Spleen (tissue), 11 donors: ENCODE data around the gene AASDH. TPM values are rescaled to one million over a fixed set of nuclear protein-coding genes. Genes with fewer than 3 reads are reported as not detected.

Source experiments
- DNase-seq: peaks from one replicate; pipeline ENCODE4 v3.0.0-alpha.2; 2020
- H3K27ac ChIP-seq, 8 donors: fragments of 200-600 bp; sonication (generic) in 7 of 8; 1 replicate in 4 of 8; 2 replicates in 4 of 8; pipeline versions ENCODE4 v1.5.0 to v1.8.0; 2016 to 2021; ENCODE audit warnings: inconsistent platforms in 4 of 8, mild to moderate bottlenecking in 4 of 8, moderate library complexity in 1 of 8
- H3K27me3 ChIP-seq, 7 donors: fragments of 200-600 bp; sonication (generic) in 6 of 7; replicated peaks in 1 of 7; 1 replicate in 4 of 7; 2 replicates in 3 of 7; pipeline versions ENCODE4 v1.5.0 to v1.8.0; 2016 to 2021; ENCODE audit warnings: inconsistent platforms in 3 of 7, mild to moderate bottlenecking in 1 of 7
- H3K36me3 ChIP-seq, 6 donors: fragments of 200-600 bp; sonication (generic) in 5 of 6; 1 replicate in 4 of 6; 2 replicates in 2 of 6; pipeline versions ENCODE4 v1.5.0 to v1.8.0; 2016 to 2021; ENCODE audit warnings: inconsistent platforms in 2 of 6
- H3K4me1 ChIP-seq, 6 donors: fragments of 200-600 bp; sonication (generic) in 5 of 6; 1 replicate in 3 of 6; 2 replicates in 3 of 6; pipeline versions ENCODE4 v1.5.0 to v1.8.0; 2016 to 2021; ENCODE audit warnings: inconsistent platforms in 3 of 6
- H3K4me3 ChIP-seq, 8 donors: fragments of 200-600 bp; sonication (generic) in 7 of 8; 1 replicate in 4 of 8; 2 replicates in 4 of 8; pipeline versions ENCODE4 v1.5.0 to v1.8.0; 2016 to 2021; ENCODE audit warnings: inconsistent platforms in 4 of 8, mild to moderate bottlenecking in 4 of 8, moderate library complexity in 2 of 8
- H3K9me3 ChIP-seq, 8 donors: fragments of 200-600 bp; sonication (generic) in 7 of 8; 1 replicate in 4 of 8; 2 replicates in 4 of 8; pipeline versions ENCODE4 v1.5.0 to v1.8.0; 2016 to 2021; ENCODE audit warnings: inconsistent platforms in 4 of 8
- POLR2A ChIP-seq, 3 donors: fragments of 450-650 bp; IDR thresholded peaks; one replicate each; pipeline ENCODE4 v1.5.1; 2017; ENCODE audit warnings: antibody characterized with exemption in 3 of 3, mild to moderate bottlenecking in 1 of 3
- POLR2AphosphoS5 ChIP-seq, 3 donors: sonication (generic); formaldehyde crosslinking; IDR thresholded peaks; one replicate each; pipeline ENCODE4 v1.5.1; 2017; ENCODE audit warnings: antibody characterized with exemption in 3 of 3
- WGBS, 5 donors: extraction: QIAGEN DNeasy Blood & Tissue Kit in 3 of 5; methylation state at CpG; one replicate each; pipeline versions ENCODE4 v1.1.5 to v1.1.7; 2013 to 2018; 5-methylcytosine and 5-hydroxymethylcytosine counted together
- intact Hi-C: fragments of 100-400 bp; cut with DNase I; formaldehyde crosslinking; loops from one replicate; pipeline ENCODE4 v1.15.0; 2023; ENCODE audit warnings: low total_unique reads
- polyA plus RNA-seq, 3 donors: library from polyadenylated mRNA; stranded (reverse); fragments of 200-250 nt; gene quantifications; one replicate each; pipeline ENCODE4 v1.2.1, GENCODE V29; 2013
- total RNA-seq, 7 donors: library from RNA; depleted of rRNA in 3 of 7; stranded (reverse); fragments of >200 nt in 3 of 7; fragmentation: NEBNext Ultra II Directional in 4 of 7; extraction: Animal tissue kit (Norgen Biotek cat#: 25700) in 4 of 7; gene quantifications; one replicate each; pipeline versions ENCODE4 v1.1.0 to v1.2.1, GENCODE V29; 2016 to 2021
- TF ChIP-seq, protein P1 (sequence below), 11 experiments: fragments of 200-600 bp in 7 of 11; fragments of 450-650 bp in 4 of 11; sonication (generic) in 4 of 11; IDR thresholded peaks in 8 of 11; conservative IDR thresholded peaks in 3 of 11; 1 replicate in 7 of 11; 2 replicates in 4 of 11; pipeline versions ENCODE4 v1.4.0 to v1.8.0; 2016 to 2021; ENCODE audit warnings: antibody characterized with exemption in 11 of 11, inconsistent platforms in 4 of 11, mild to moderate bottlenecking in 1 of 11
- donor health status: healthy with polysubstance abuse.
- donor health status: DM: no; HTN: no; CAD: no; lungs with moderate emphysema.
- donor health status: DM: no; HTN: no; CAD: no.
- donor health status: Bipolar disorder and iron deficiency.
- donor health status: healthy.
- donor health status: DM: no; HTN: no; CAD: no.
- donor health status: DM: yes; HTN: yes; CAD: no.

The AASDH gene
- total and polyA plus RNA-seq, 10 donors = 2.8 to 15.6 (median 10.5) TPM

DNA sequence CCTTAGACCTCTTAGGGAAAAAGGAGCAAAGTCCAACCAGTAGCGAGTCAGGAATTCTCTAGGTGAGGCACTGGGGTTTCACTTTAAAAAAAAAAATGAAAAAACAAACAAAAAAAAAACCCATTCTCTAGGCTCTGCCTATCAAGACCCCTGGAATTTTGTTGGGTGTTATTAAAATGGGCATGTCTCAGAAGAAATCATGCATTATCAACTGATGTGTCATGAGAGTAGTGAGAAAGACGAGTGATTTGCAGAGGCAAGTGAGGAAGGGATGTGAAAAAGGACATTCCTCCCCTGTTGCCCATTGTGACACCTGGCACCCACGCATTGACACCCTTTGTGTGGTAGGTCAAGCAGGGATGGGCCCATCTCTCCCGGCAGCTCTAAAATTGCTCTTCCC lies 78.9 kb downstream of the AASDH start:
- WGBS, 5 donors = 90 to 95% (median 92%) methylated on average over 4 of the region's 4 CpGs
- H3K4me3 ChIP-seq = no peak overlapping the region
- H3K27ac ChIP-seq = no peak overlapping the region
- H3K36me3 ChIP-seq = no peaks in the 10 kb centered on the region
- no peaks in the 10 kb centered on the region for H3K27me3 ChIP-seq
- TF ChIP-seq POLR2AphosphoS5 (IDR thresholded peaks at IDR 0.05) = no peak
- TF ChIP-seq POLR2A (IDR thresholded peaks at IDR 0.05) = no peak
- TF ChIP-seq, protein P1, sequence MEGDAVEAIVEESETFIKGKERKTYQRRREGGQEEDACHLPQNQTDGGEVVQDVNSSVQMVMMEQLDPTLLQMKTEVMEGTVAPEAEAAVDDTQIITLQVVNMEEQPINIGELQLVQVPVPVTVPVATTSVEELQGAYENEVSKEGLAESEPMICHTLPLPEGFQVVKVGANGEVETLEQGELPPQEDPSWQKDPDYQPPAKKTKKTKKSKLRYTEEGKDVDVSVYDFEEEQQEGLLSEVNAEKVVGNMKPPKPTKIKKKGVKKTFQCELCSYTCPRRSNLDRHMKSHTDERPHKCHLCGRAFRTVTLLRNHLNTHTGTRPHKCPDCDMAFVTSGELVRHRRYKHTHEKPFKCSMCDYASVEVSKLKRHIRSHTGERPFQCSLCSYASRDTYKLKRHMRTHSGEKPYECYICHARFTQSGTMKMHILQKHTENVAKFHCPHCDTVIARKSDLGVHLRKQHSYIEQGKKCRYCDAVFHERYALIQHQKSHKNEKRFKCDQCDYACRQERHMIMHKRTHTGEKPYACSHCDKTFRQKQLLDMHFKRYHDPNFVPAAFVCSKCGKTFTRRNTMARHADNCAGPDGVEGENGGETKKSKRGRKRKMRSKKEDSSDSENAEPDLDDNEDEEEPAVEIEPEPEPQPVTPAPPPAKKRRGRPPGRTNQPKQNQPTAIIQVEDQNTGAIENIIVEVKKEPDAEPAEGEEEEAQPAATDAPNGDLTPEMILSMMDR (IDR thresholded peaks at IDR 0.05 in 8 of 11, conservative IDR thresholded peaks at IDR 0.05 in 3 of 11) = no peak
- DNase-seq = no peak
- intact Hi-C loops = no loop called here
- H3K4me1 ChIP-seq = no peaks in the 10 kb centered on the region
- H3K9me3 ChIP-seq = no peaks in the 10 kb centered on the region

DNA sequence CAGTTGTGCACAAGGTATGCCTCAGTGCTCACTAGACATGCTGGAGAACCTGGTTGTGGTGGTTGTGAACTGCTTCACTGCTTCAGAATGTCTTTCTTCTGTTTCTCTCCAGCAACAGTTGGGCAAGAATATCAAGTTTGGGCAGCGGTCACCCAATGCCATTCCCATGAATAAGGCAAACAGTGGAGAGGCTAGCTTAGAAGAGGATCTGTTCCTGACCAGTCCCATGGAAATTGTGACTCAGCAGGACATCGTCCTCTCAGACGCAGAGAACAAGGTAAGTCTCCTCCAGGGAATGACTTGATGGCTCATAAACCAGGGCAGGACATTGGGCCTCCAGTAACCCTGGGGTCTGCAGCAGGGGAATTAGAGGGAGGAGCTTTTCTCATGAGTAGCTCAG lies 79.9 kb downstream of the AASDH start:
- intact Hi-C loops = no loop called here
- no peak overlapping the region for H3K4me3 ChIP-seq
- H3K9me3 ChIP-seq = no peaks in the 10 kb centered on the region
- H3K27ac ChIP-seq = no peak overlapping the region
- TF ChIP-seq POLR2AphosphoS5 (IDR thresholded peaks at IDR 0.05) = no peak
- TF ChIP-seq, protein P1 (IDR thresholded peaks at IDR 0.05 in 8 of 11, conservative IDR thresholded peaks at IDR 0.05 in 3 of 11) = no peak
- TF ChIP-seq POLR2A (IDR thresholded peaks at IDR 0.05) = no peak
- no peaks in the 10 kb centered on the region for H3K27me3 ChIP-seq
- no peaks in the 10 kb centered on the region for H3K36me3 ChIP-seq
- H3K4me1 ChIP-seq = no peaks in the 10 kb centered on the region
- no peak for DNase-seq
- 89 to 94% (median 92%) methylated on average over 3 of the region's 3 CpGs for WGBS, 5 donors

DNA sequence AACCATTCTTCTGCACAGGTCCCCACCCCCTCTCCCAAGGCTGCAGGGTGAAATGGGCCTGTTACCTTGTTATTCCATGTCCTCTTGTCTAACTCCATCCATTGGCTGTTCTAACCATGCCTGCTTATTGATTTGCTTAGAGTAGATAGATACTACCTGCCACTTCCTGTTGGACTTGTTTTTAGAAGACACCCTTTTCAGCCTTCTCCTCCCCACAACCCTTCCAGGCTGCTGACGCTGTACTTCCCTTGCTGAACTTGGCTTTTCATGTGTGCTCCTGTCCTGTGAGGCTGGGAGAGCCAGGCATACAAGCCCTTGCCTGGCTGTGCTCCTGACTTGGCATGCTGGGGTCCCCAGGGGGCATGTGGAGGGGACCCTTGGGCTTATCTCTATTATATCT lies 81.9 kb downstream of the AASDH start:
- intact Hi-C loops = no loop called here
- Histone ChIP-seq H3K9me3 (no peaks in the 10 kb centered on the region), H3K27ac (no peak overlapping the region), H3K27me3 (no peaks in the 10 kb centered on the region), H3K4me1 (peaks cover 0 to 12% (median 7%) of the 10 kb centered on the region in 6 donors), H3K36me3 (no peaks in the 10 kb centered on the region), H3K4me3 (no peak overlapping the region)
- WGBS, 5 donors = 60 to 89% (median 82%) methylated on average over 1 of the region's 1 CpG
- TF ChIP-seq POLR2A (IDR thresholded peaks at IDR 0.05) (no peak), POLR2AphosphoS5 (IDR thresholded peaks at IDR 0.05) (no peak)
- TF ChIP-seq, protein P1 (IDR thresholded peaks at IDR 0.05 in 8 of 11, conservative IDR thresholded peaks at IDR 0.05 in 3 of 11) = no peak
- no peak for DNase-seq

DNA sequence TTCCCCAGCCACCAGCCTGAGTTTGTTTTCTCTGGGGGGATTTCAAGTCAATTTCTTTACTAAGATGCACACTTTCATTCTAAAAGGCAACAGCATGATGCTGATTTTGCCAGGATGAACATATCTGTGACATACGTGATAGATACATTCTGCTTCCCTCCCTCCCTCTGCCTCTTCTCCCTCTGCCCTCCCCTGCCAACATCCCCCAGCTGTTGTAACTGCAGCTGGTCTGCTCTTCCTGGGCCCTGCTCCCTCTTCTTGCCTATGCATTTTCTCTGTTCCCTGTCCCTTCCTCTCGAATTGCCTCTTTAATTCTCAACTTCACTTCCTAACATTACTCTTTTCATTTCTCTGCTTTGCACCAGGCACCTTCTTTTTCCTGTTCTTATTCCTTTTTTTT lies 83.4 kb downstream of the AASDH start:
- no peaks in the 10 kb centered on the region for H3K9me3 ChIP-seq
- no peak for DNase-seq
- H3K4me3 ChIP-seq = no peak overlapping the region
- H3K36me3 ChIP-seq = no peaks in the 10 kb centered on the region
- peaks cover 0 to 12% (median 7%) of the 10 kb centered on the region in 6 donors for H3K4me1 ChIP-seq
- no peak overlapping the region for H3K27ac ChIP-seq
- intact Hi-C loops = no loop called here
- WGBS, 5 donors = 67 to 91% (median 79%) methylated on average over 2 of the region's 2 CpGs
- no peaks in the 10 kb centered on the region for H3K27me3 ChIP-seq
- TF ChIP-seq, protein P1 (IDR thresholded peaks at IDR 0.05 in 8 of 11, conservative IDR thresholded peaks at IDR 0.05 in 3 of 11) = no peak
- TF ChIP-seq POLR2AphosphoS5 (IDR thresholded peaks at IDR 0.05) (no peak), POLR2A (IDR thresholded peaks at IDR 0.05) (no peak)
